ENCODE data around the gene LRRC15. TPM values are rescaled to one million over a fixed set of nuclear protein-coding genes. Genes with fewer than 3 reads are reported as not detected.

The LRRC15 gene
- polyA plus RNA-seq, 2 of the 4 experiments (the other 2 are of a cell fraction) = 0.05 to 0.14 TPM

DNA sequence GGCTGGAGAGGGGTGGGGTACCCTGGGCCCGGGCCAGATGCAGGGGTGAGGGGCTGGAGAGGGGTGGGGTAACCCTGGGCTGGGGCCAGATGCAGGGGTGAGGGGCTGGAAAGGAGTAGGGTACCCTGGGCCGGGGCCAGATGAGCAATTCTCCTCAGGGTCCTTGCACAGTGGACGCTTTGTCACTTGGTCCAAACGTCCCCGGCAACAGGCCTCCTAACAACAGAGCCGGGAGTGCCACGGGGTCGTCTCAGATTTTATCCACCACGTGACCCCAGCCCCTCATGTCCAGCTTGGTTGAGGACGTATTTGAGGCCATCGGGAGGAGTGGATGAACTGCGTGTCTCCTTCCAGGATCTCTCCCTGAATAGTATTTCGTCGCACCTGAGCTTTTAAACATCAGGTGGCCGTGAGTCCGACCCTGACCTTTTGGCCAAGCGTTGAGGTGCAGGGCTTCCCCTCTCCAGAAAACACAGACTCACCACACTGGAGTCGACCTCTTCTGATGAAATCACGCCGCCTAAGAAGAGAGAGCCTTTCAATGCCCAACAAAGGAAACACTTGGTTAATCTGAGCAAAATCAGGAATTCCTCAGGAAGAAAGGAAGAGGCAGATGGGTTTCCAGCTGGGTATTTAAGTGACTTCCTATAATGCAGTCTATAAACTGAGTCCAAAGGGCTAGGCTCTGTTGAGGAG is 12.8 kb upstream of the LRRC15 start:
- Histone ChIP-seq H3K4me1 (peaks cover 7% of the 10 kb centered on the region; the same call in 1 of the 3 replicates), H3K9me3 (no peaks in the 10 kb centered on the region), H3K27ac (no peak overlapping the region), H3K4me2 (no peak overlapping the region), H3K4me3 (no peak overlapping the region)
- ChIA-PET CTCF (interaction anchor here (0.9 to 1.7 kb wide), 3 partner anchors 13 to 40 kb away, joined by 3 to 6 read pairs (median 4); no protein-coding TSS in a partner anchor), POLR2A (no interaction called here)
- WGBS (ENCODE audit: missing lambda C conversion rate) = 81% methylated on average over 18 of the region's 20 CpGs
- DNase-seq (ENCODE audit: low read depth in 1 of 2, low spot score in 1 of 2) (no peak), ATAC-seq (no peak), FAIRE-seq (no peak)
- TF ChIP-seq, protein P1, sequence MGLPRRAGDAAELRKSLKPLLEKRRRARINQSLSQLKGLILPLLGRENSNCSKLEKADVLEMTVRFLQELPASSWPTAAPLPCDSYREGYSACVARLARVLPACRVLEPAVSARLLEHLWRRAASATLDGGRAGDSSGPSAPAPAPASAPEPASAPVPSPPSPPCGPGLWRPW (IDR thresholded peaks at IDR 0.05) = no peak
- TF ChIP-seq, protein P2, sequence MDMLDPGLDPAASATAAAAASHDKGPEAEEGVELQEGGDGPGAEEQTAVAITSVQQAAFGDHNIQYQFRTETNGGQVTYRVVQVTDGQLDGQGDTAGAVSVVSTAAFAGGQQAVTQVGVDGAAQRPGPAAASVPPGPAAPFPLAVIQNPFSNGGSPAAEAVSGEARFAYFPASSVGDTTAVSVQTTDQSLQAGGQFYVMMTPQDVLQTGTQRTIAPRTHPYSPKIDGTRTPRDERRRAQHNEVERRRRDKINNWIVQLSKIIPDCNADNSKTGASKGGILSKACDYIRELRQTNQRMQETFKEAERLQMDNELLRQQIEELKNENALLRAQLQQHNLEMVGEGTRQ (IDR thresholded peaks at IDR 0.05) = no peak
- TF ChIP-seq ZFP36 (IDR thresholded peaks at IDR 0.05; ENCODE audit: borderline replicate concordance, partially characterized antibody) = no peak
- TF ChIP-seq EHF (CRISPR knock-in tag; IDR thresholded peaks at IDR 0.05) = no peak
- TF ChIP-seq GATA3 (IDR thresholded peaks at IDR 0.05; ENCODE audit: borderline replicate concordance) = no peak
- TF ChIP-seq CEBPB (IDR thresholded peaks at IDR 0.05) = no peak
- no peak for TF ChIP-seq RFX5 (IDR thresholded peaks at IDR 0.05)
- TF ChIP-seq, protein P3, sequence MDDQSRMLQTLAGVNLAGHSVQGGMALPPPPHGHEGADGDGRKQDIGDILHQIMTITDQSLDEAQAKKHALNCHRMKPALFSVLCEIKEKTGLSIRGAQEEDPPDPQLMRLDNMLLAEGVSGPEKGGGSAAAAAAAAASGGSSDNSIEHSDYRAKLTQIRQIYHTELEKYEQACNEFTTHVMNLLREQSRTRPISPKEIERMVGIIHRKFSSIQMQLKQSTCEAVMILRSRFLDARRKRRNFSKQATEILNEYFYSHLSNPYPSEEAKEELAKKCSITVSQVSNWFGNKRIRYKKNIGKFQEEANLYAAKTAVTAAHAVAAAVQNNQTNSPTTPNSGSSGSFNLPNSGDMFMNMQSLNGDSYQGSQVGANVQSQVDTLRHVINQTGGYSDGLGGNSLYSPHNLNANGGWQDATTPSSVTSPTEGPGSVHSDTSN (IDR thresholded peaks at IDR 0.05) = no peak
- no peak for TF ChIP-seq CHD2 (IDR thresholded peaks at IDR 0.05; ENCODE audit: low read length, partially characterized antibody)

DNA sequence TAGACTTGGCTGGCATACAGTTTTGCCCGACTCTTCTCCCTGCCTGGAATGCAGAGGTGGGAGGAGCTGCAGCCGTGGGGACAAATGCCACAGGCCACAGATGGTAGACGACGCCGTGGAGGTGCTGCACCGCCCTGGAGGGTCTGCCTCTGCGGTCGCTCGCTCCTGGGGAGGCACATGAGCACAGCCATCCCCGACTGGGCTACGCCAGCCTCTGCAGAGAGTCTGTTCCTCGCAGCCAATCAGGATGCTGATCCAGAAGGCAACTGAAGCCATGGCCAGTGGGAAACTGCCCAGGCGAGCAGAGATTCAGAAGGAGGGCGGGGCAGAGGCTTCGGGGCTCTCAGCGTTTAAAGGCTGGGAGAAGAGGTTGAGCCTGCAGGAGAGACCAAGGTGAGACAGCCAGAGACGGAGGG is 11.9 kb upstream of the LRRC15 start:
- no peak overlapping the region for H3K27ac ChIP-seq
- peaks cover 2% of the 10 kb centered on the region; the same call in 1 of the 3 replicates for H3K4me1 ChIP-seq
- CTCF ChIA-PET = interaction anchor here (0.9 to 1.7 kb wide), 2 partner anchors 14 to 41 kb away, joined by 3 to 4 read pairs; no protein-coding TSS in a partner anchor
- peak overlapping the region; percentile 25; the same call in 1 of the 3 replicates for H3K4me2 ChIP-seq
- DNase-seq (ENCODE audit: low read depth in 1 of 2, low spot score in 1 of 2) (no peak), FAIRE-seq (no peak), ATAC-seq (peak in 1 of 2 experiments; percentile 85; a peak in 4 of 6 replicates)
- no peak overlapping the region for H3K4me3 ChIP-seq
- TF ChIP-seq, protein P4, sequence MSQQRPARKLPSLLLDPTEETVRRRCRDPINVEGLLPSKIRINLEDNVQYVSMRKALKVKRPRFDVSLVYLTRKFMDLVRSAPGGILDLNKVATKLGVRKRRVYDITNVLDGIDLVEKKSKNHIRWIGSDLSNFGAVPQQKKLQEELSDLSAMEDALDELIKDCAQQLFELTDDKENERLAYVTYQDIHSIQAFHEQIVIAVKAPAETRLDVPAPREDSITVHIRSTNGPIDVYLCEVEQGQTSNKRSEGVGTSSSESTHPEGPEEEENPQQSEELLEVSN (IDR thresholded peaks at IDR 0.05; ENCODE audit: borderline replicate concordance, low read depth) = no peak
- TF ChIP-seq RNF2 (IDR thresholded peaks at IDR 0.05; ENCODE audit: borderline replicate concordance, low read depth) (no peak), MAFK (IDR thresholded peaks at IDR 0.05; ENCODE audit: partially characterized antibody) (no peak), KDM5A (IDR thresholded peaks at IDR 0.05) (no peak), CHD2 (IDR thresholded peaks at IDR 0.05; ENCODE audit: low read length, partially characterized antibody) (no peak), POLR2AphosphoS2 (conservative IDR thresholded peaks at IDR 0.05; ENCODE audit: low read length) (no peak), EHF (CRISPR knock-in tag; IDR thresholded peaks at IDR 0.05) (no peak), NR3C1 (IDR thresholded peaks at IDR 0.05) (no peak), NPAS2 (CRISPR knock-in tag; IDR thresholded peaks at IDR 0.05; ENCODE audit: borderline replicate concordance) (no peak), HDAC2 (IDR thresholded peaks at IDR 0.05) (no peak), RAD21 (conservative IDR thresholded peaks at IDR 0.05 in 1 of 2, IDR thresholded peaks at IDR 0.05 in 1 of 2) (no peak), SMC3 (IDR thresholded peaks at IDR 0.05) (no peak), FOSB (CRISPR knock-in tag; IDR thresholded peaks at IDR 0.05) (no peak)
- TF ChIP-seq, protein P5, sequence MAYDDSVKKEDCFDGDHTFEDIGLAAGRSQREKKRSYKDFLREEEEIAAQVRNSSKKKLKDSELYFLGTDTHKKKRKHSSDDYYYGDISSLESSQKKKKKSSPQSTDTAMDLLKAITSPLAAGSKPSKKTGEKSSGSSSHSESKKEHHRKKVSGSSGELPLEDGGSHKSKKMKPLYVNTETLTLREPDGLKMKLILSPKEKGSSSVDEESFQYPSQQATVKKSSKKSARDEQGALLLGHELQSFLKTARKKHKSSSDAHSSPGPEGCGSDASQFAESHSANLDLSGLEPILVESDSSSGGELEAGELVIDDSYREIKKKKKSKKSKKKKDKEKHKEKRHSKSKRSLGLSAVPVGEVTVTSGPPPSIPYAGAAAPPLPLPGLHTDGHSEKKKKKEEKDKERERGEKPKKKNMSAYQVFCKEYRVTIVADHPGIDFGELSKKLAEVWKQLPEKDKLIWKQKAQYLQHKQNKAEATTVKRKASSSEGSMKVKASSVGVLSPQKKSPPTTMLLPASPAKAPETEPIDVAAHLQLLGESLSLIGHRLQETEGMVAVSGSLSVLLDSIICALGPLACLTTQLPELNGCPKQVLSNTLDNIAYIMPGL (CRISPR knock-in tag; IDR thresholded peaks at IDR 0.05; ENCODE audit: borderline replicate concordance) = no peak
- TF ChIP-seq, protein P6, sequence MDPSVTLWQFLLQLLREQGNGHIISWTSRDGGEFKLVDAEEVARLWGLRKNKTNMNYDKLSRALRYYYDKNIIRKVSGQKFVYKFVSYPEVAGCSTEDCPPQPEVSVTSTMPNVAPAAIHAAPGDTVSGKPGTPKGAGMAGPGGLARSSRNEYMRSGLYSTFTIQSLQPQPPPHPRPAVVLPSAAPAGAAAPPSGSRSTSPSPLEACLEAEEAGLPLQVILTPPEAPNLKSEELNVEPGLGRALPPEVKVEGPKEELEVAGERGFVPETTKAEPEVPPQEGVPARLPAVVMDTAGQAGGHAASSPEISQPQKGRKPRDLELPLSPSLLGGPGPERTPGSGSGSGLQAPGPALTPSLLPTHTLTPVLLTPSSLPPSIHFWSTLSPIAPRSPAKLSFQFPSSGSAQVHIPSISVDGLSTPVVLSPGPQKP (IDR thresholded peaks at IDR 0.05; ENCODE audit: low read depth, low read length) = no peak
- TF ChIP-seq, protein P7, sequence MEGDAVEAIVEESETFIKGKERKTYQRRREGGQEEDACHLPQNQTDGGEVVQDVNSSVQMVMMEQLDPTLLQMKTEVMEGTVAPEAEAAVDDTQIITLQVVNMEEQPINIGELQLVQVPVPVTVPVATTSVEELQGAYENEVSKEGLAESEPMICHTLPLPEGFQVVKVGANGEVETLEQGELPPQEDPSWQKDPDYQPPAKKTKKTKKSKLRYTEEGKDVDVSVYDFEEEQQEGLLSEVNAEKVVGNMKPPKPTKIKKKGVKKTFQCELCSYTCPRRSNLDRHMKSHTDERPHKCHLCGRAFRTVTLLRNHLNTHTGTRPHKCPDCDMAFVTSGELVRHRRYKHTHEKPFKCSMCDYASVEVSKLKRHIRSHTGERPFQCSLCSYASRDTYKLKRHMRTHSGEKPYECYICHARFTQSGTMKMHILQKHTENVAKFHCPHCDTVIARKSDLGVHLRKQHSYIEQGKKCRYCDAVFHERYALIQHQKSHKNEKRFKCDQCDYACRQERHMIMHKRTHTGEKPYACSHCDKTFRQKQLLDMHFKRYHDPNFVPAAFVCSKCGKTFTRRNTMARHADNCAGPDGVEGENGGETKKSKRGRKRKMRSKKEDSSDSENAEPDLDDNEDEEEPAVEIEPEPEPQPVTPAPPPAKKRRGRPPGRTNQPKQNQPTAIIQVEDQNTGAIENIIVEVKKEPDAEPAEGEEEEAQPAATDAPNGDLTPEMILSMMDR (IDR thresholded peaks at IDR 0.05) = no peak
- TF ChIP-seq, protein P8, sequence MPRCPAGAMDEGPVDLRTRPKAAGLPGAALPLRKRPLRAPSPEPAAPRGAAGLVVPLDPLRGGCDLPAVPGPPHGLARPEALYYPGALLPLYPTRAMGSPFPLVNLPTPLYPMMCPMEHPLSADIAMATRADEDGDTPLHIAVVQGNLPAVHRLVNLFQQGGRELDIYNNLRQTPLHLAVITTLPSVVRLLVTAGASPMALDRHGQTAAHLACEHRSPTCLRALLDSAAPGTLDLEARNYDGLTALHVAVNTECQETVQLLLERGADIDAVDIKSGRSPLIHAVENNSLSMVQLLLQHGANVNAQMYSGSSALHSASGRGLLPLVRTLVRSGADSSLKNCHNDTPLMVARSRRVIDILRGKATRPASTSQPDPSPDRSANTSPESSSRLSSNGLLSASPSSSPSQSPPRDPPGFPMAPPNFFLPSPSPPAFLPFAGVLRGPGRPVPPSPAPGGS (IDR thresholded peaks at IDR 0.05) = no peak
- 55% methylated on average over 14 of the region's 17 CpGs for WGBS (ENCODE audit: missing lambda C conversion rate)
- POLR2A ChIA-PET = no interaction called here
- H3K9me3 ChIP-seq = no peaks in the 10 kb centered on the region
